ENCODE measurements around the gene TRIM25.

Gene TRIM25

GRCh38 chr17:56881685-56882295 lies 32.1 kb downstream of the TRIM25 start:
- in situ Hi-C loops (cut with HindIII; ENCODE audit: low pct_ligation_motif_present, low pct_unique_long_range_greater_than_20kb, low sequenced_read_pairs) = no loop called here
- DNase-seq = no peak

DNA sequence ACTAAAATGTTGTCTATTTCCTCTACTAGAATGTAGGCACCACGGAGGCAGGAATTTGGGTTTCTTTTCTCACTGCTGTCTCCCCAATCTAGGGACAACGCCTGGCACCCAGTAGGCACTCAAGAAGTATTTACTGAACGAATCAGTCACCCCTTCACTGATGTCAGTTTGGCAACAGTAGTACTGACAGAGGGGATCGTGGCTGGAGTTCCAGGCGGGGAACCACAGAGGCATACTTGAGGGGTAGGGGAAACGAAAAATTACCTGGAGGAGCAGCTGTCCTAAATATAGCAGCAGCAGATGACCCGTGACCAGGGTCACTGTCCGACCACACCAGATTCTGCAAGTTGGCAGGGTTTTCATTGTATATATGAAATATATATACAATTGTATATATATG lies 33.3 kb downstream of the TRIM25 start:
- in situ Hi-C loops (cut with HindIII; ENCODE audit: low pct_ligation_motif_present, low pct_unique_long_range_greater_than_20kb, low sequenced_read_pairs) = no loop called here
- DNase-seq = no peak

DNA sequence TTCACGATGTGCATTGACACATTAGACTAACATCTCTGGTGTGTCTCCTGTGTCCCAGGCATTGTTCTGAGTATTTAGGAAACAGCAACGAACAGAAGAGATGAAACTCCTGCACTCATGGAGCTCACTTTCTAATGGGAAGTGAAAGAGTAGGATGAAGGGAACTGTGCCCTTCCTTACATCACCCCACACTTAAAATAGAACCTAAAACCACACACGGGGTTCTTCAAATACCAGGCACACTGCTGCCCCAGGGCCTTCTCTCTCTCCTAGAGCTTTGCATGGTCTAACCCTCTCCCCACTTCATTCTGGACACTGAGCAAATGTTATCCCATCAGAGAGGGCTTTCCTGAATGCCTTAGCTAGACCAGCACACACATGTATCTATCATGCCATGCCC lies 33.7 kb downstream of the TRIM25 start:
- in situ Hi-C loops (cut with HindIII; ENCODE audit: low pct_ligation_motif_present, low pct_unique_long_range_greater_than_20kb, low sequenced_read_pairs) = no loop called here
- no peak for DNase-seq

- DNase-seq = no peak
- in situ Hi-C loops (cut with HindIII; ENCODE audit: low pct_ligation_motif_present, low pct_unique_long_range_greater_than_20kb, low sequenced_read_pairs) = no loop called here
Measured at GRCh38 chr17:56879280-56879679, 34.6 kb downstream of the TRIM25 start.

DNA sequence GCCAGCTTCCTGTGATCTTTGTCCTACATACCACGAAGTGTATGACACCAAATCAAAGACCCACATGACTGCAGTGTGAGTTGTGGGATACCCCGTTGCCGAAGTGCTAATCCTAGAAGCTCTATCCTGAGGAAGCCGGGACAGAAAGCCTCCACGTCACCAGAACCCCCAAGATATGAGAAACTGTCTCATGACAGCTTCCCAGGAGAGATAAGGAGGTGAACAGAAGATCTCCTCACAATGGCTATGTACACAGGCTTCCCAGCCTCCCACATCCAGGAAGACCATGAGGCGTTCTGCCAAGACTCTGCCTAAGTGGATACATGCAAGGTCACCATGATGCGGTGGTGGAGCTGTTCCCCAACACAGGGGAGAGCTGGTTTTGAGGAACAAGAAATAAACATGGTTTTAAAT lies 37.1 kb downstream of the TRIM25 start:
- DNase-seq = no peak
- in situ Hi-C loops (cut with HindIII; ENCODE audit: low pct_ligation_motif_present, low pct_unique_long_range_greater_than_20kb, low sequenced_read_pairs) = no loop called here

DNA sequence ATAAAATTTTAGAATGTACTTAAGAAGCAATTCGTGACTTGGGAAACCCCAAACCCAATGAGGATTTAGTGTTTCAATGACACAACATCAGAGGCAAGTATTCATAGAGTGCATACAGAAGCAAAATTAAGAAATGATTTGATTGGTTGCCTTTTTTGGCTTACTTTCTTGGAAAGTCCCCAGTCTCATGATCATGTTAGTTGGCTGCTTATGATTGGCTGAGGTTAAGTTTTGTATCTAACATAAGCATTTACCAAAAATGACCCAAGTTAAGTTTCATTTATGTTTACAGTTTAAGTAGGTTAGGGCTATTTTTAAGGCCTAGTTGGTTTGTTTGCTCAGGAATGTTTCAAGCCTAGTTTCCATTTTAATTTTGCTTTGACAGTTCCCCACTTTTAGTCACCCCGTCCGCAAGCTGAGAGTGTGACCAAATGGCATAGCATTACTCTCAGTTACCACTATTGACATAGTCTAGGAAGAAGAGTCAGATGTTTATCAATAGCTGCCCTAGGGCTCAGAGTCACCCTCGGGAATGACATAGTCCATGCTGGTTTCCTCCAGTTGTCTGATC lies 43.7 kb downstream of the TRIM25 start:
- in situ Hi-C loops (cut with HindIII; ENCODE audit: low pct_ligation_motif_present, low pct_unique_long_range_greater_than_20kb, low sequenced_read_pairs) = no loop called here
- DNase-seq = no peak

GRCh38 chr17:56868716-56869115 lies 45.1 kb downstream of the TRIM25 start:
- DNase-seq = no peak
- in situ Hi-C loops (cut with HindIII; ENCODE audit: low pct_ligation_motif_present, low pct_unique_long_range_greater_than_20kb, low sequenced_read_pairs) = no loop called here

DNA sequence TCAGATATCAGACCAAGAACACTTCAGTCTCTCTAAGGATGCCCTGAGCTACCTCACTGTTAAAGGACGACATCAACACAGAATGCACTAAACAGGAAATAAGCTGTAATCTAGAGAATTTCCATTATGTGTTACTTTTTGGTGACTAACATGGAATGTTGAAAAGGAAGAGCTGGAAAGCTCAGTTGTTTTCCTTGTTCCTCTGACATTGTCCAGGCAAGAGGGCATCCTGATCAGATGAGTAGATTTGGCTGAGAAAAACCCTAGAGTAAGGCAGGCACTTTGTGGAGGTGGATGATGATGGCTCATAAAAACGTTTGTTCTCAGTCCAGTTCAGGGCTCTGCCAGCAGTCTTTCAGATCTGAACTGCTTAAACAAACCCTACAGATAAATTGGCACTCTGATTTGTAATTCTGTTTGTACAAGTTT lies 45.9 kb downstream of the TRIM25 start:
- no peak for DNase-seq
- in situ Hi-C loops (cut with HindIII; ENCODE audit: low pct_ligation_motif_present, low pct_unique_long_range_greater_than_20kb, low sequenced_read_pairs) = no loop called here

DNA sequence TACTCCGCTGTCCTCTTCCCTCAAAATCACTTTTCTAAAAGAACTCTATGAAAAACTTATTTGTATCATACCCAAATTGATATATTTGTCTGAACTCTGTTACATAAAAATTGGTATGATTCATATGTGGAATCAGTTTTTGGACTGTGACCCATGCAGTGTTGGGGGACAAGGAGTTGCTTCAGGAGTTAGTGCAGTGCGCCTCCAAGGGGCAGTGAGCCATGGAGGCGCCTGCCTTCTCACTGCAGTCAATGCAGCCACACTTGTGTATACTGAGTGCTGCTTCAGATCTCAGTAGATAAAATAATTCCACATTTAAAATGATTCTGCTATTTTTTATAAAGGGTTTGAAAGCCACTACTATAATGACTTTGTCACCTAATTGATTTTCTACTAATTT lies 47.4 kb downstream of the TRIM25 start:
- in situ Hi-C loops (cut with HindIII; ENCODE audit: low pct_ligation_motif_present, low pct_unique_long_range_greater_than_20kb, low sequenced_read_pairs) = no loop called here
- DNase-seq = no peak

GRCh38 chr17:56866076-56866475 lies 47.8 kb downstream of the TRIM25 start:
- in situ Hi-C loops (cut with HindIII; ENCODE audit: low pct_ligation_motif_present, low pct_unique_long_range_greater_than_20kb, low sequenced_read_pairs) = no loop called here

GRCh38 chr17:56863974-56864373 lies 49.9 kb downstream of the TRIM25 start:
- in situ Hi-C loops (cut with HindIII; ENCODE audit: low pct_ligation_motif_present, low pct_unique_long_range_greater_than_20kb, low sequenced_read_pairs) = no loop called here
- no peak for DNase-seq

More at GRCh38 chr17:56866076-56866475, 47.8 kb downstream of the TRIM25 start:
- no peak for DNase-seq

GRCh38 chr17:56861899-56862298 lies 52.0 kb downstream of the TRIM25 start:
- in situ Hi-C loops (cut with HindIII; ENCODE audit: low pct_ligation_motif_present, low pct_unique_long_range_greater_than_20kb, low sequenced_read_pairs) = no loop called here
- no peak for DNase-seq

- DNase-seq = no peak
- in situ Hi-C loops (cut with HindIII; ENCODE audit: low pct_ligation_motif_present, low pct_unique_long_range_greater_than_20kb, low sequenced_read_pairs) = no loop called here
Measured at GRCh38 chr17:56851008-56851407, 62.8 kb downstream of the TRIM25 start.

- in situ Hi-C loops (cut with HindIII; ENCODE audit: low pct_ligation_motif_present, low pct_unique_long_range_greater_than_20kb, low sequenced_read_pairs) = no loop called here
- no peak for DNase-seq
Measured at GRCh38 chr17:56850591-56850990, 63.3 kb downstream of the TRIM25 start.

DNA sequence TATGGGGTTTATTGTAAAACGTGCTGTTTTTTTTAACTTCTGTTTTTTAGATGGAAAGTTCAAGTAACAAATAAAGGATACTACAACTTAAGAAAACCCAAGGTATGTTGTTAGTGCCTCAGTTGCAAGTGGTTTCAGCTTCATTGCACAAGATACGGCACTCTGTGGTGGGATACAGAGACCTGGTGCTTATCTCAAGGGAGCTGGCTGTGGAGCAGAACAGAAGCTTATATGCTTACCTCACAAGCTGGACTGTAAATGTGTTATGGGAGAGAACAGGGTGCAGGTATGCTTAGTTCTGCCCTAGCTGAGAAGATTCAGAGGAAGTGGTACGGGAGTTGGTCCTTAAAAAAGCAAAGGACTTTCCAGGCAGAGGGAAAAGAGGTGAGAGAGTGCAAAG lies 64.7 kb downstream of the TRIM25 start:
- in situ Hi-C loops (cut with HindIII; ENCODE audit: low pct_ligation_motif_present, low pct_unique_long_range_greater_than_20kb, low sequenced_read_pairs) = no loop called here
- no peak for DNase-seq

DNA sequence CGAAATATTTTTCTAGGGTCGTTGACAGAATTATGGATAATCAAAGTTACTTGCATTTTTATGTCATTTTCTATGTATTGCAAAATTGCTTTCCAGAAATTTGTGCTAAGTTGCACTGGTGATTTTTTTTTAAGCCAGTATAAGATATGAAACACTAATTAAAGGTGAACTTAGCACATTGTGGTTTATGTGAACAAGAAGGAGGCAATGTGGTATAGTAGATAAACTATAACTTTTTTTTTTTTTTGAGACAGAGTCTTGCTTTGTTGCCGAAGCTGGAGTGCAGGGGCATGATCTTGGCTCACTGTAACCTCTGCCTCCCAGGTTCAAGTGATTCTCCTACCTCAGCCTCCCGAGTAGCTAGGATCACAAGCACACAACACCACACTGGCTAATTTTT lies 66.7 kb downstream of the TRIM25 start:
- no peak for DNase-seq
- in situ Hi-C loops (cut with HindIII; ENCODE audit: low pct_ligation_motif_present, low pct_unique_long_range_greater_than_20kb, low sequenced_read_pairs) = no loop called here

- no peak for DNase-seq
- in situ Hi-C loops (cut with HindIII; ENCODE audit: low pct_ligation_motif_present, low pct_unique_long_range_greater_than_20kb, low sequenced_read_pairs) = no loop called here
Measured at GRCh38 chr17:56845934-56846333, 67.9 kb downstream of the TRIM25 start.

DNA sequence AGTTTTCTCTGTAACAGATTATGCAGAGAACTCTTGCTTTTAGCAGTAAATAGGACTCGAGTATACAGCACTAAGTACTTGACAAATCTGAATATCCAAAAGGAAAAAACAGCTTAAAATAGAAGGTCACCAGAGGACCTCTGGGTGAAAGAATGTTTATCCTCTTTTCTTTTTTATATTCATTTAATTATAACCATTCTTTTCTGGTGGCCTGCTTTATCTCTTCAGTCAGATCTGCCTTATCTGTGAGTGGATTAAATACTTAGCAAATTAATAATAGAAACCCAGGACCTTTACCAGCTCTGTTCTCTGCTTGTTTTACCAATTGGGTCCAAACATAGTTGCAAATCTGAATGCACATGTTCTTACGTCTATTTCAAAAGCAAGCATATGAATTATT lies 71.3 kb downstream of the TRIM25 start:
- in situ Hi-C loops (cut with HindIII; ENCODE audit: low pct_ligation_motif_present, low pct_unique_long_range_greater_than_20kb, low sequenced_read_pairs) = no loop called here
- no peak for DNase-seq

DNA sequence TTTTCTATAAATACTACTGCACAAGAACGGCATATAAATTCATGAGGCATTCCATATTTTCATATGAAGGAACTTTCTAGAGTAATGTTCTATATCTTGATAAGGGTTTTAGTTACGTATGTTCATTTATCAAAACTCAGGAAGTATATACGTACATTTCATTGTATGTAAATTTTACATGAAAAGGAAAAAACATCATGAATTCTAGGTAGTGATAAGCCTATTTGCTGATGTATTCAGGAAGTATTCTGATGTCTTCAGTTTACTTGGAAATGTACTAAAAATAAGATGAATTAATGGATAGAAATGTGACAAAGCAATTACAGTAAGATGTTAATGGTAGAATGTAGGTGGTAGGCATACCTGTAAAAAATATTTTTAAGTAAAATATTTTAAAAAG lies 75.2 kb downstream of the TRIM25 start:
- DNase-seq = no peak
- in situ Hi-C loops (cut with HindIII; ENCODE audit: low pct_ligation_motif_present, low pct_unique_long_range_greater_than_20kb, low sequenced_read_pairs) = no loop called here
